ENCODE measurements around the gene SNCAIP. TPM values are rescaled to one million over a fixed set of nuclear protein-coding genes. Genes with fewer than 3 reads are reported as not detected.

The SNCAIP gene
- total RNA-seq: 0.61 and 0.65 TPM in 2 replicates

DNA sequence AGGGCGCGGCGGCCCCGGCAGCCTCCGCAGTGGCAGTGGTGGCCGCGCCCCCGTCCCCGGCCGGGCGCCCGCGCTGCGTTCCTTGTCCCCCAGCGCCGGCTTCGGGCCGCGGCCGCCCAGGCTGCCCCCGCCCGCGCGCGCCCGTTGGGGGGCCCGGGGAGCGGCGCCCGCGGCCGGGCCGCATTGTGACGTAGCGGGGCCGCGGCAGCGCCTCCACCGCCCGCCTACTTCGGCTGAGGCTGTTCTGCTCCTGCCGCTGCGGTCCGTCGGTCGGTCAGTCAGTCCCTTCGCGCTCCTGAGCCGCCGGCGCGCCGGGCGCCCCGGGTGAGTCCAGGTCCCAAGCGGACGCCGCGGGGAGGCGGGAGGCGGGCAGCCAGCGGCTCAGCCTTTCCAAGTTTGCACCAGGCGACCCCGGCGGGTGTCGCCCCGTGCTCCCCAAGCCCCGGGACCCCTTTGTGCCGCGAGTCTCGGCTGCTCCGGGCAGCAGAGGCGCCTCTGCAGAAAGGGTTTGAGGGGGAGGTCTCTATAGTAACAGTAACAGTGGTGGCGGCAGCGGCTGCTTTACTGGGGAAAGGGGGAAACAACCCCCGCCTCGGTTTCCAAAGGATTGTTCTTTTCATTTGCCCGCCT lies at the start of gene SNCAIP:
SNCAIP (plus strand) TSS at position 277 of the 630 bp plus-strand sequence. CDS start 78,898 bp downstream, outside the sequence.

Other genes with a start within 250 kb of the SNCAIP start
- 117 and 156 TPM in 2 replicates for gene LOX, start 234.0 kb upstream of the SNCAIP start, total RNA-seq
- gene ZNF474, start 182.7 kb upstream of the SNCAIP start, total RNA-seq: 0.32 and 0.49 TPM in 2 replicates

All from hair follicle dermal papilla cell (primary cell).